Measurements from ENCODE around the gene RTN4.
"Not testable (repeated sequence)": the region's sequence is repeated elsewhere in the genome, so short reads cannot be mapped to it uniquely, and the experiment has no call there.

RTN4 gene

GRCh38 chr2:55011831-55012671 is 38.2 kb downstream of the RTN4 start:
- no peak for FAIRE-seq
- DNase-seq (ENCODE audit: insufficient read length, low spot score), result no peak

GRCh38 chr2:55010915-55011314 is 39.3 kb downstream of the RTN4 start:
- DNase-seq (ENCODE audit: insufficient read length, low spot score) (no peak), FAIRE-seq (no peak)

- DNase-seq (ENCODE audit: insufficient read length, low spot score) (peak; percentile 35), FAIRE-seq (peak; percentile 91)
Measured at GRCh38 chr2:55010149-55010591, 40.1 kb downstream of the RTN4 start.

DNA sequence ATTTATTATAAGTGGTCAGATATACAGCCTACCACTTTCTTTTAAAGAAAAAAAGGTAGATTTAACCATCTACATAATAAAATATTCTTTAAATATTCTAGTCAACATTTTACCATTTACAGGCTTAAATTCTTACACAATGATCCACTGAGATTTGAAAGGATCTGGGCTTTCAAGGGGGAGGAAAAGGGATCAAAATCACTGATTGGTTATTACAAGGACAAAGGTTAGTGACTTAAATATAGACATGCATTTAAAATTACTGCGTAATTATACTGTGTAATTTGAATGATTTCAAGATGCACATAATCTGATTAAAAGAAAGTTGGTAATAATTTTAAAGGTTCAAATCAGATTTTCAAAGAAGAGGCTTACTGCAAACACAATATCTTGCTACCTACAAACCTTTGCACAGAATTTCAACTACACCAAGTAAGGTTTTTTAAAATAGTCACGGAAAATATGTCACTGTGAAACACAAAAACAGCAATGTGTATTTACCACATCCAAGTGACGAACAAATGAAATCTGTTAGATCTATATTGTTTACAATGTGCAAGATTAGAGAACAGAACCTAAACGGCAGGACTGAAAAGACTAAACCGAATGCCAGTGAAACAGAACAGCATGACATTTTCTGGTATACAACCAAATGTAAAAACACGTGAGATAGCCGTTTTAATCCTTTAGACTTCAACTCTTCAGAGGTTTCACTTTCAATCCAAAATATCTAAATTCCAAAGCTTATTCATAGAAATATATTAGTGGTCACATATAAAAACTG is 40.8 kb downstream of the RTN4 start:
- FAIRE-seq (no peak), DNase-seq (ENCODE audit: insufficient read length, low spot score) (no peak)

DNA sequence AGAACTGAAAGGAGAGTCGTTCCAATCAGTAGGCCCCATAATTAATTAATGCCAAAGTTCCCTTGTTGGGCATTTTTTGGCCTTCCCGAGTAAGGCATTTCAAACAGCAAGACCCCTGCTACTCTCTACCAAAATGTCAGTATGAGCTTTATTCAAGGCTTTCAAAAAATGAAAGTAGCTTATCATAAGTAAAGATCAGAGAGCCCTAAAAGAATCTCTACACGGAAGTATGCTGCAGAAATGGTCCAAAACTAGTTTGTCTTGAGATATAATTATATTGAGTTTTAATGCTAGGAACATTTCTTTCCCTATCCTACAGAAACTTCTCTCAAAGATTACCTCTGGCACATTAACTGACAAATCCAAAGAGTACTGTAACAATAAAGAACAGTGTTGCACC is 43.9 kb downstream of the RTN4 start:
- FAIRE-seq (no peak), DNase-seq (ENCODE audit: insufficient read length, low spot score) (no peak)

DNA sequence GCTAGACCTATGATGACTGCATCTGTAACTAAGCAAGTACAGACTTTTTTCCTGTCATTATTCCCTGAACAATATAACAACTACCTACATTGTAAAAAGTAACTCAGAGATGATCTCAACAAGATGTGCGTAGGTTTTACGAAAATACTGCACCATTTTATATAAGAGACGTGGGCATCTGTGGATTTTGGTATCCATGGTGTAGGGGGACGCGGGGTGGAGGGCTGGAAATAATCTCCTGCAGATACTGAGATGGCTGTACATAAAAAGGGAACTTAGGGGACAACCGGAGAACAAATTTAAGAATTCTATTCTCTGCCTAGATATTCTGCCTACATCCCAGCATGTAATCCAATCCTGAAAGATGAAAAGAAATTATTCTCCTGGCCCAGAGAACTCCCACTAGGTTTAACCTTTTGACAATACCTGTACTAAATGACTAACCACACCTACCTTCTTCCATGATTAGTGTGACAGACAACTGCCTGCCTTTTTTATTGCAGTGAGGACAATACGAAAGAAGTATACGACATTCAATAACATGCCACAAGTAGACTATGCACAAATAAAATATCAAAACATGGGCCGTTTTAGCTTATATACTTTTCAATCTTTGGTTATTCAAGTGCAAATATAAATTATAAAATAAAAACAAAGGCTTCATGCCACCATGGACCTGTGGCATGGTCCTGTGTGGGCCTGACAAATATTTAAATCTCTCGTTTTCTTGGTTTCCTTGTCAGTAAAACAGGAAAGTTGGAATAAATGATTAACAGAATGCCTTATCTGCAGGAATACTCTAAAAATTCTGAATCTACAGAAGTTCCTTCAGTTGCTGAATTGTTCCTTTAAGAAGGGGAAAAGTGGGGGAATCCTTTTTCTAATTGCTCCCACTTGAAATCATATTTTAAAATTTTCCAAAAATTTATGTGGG is 46.3 kb downstream of the RTN4 start:
- DNase-seq (ENCODE audit: insufficient read length, low spot score), result no peak
- no peak for FAIRE-seq

DNA sequence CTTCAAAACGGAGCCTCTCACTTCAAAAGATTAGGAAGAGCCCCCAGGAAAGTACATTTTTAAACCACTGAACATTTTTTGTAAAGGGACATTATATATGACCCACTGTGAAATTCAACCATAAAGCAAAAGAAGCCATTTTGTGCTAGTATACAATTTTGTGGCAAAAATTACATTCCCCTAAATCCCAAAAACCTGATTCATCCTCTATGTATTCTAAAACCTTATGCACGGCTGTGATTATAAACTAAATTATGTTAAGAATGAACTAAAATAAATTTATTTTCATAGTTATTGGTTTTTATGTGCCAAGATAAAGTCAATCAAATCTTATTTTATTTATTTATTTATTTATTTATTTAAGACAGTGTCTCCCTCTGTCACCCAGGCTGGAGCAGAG is 48.5 kb downstream of the RTN4 start:
- FAIRE-seq (no peak), DNase-seq (ENCODE audit: insufficient read length, low spot score) (no peak)

GRCh38 chr2:55000341-55000740 is 49.9 kb downstream of the RTN4 start:
- DNase-seq (ENCODE audit: insufficient read length, low spot score) (no peak), FAIRE-seq (no peak)

- FAIRE-seq (no peak), DNase-seq (ENCODE audit: insufficient read length, low spot score) (no peak)
Measured at GRCh38 chr2:54999182-54999581, 51.1 kb downstream of the RTN4 start.

- no peak for DNase-seq (ENCODE audit: insufficient read length, low spot score)
- FAIRE-seq, result no peak
Measured at GRCh38 chr2:54997826-54998225, 52.4 kb downstream of the RTN4 start.

DNA sequence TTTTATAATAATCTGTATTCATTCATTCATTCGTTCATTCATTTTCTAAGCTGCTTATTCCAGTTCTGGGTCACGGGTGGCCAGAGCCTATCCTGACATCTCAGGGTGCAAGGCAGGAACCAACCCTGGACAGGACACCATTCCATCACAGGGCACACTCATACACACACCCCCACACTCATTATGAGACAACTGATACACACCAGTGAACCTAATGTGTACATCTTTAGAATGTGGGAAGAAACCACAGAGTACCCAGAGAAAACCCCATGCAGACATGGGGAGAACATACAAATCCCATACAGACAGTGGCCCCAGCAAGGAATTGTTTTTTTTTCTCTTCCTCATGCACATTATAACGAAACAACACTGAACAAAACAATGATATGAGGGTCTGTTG is 54.7 kb downstream of the RTN4 start:
- FAIRE-seq (no peak), DNase-seq (ENCODE audit: insufficient read length, low spot score) (no peak)

- FAIRE-seq; DNase-seq (ENCODE audit: insufficient read length, low spot score): not testable (repeated sequence)
Measured at GRCh38 chr2:54990694-54991093, 59.6 kb downstream of the RTN4 start.

GRCh38 chr2:54988612-54989011 is 61.6 kb downstream of the RTN4 start:
- DNase-seq (ENCODE audit: insufficient read length, low spot score) (no peak), FAIRE-seq (no peak)

- FAIRE-seq, result peak; percentile 14
- DNase-seq (ENCODE audit: insufficient read length, low spot score), result no peak
Measured at GRCh38 chr2:54986264-54986663, 64.0 kb downstream of the RTN4 start.

DNA sequence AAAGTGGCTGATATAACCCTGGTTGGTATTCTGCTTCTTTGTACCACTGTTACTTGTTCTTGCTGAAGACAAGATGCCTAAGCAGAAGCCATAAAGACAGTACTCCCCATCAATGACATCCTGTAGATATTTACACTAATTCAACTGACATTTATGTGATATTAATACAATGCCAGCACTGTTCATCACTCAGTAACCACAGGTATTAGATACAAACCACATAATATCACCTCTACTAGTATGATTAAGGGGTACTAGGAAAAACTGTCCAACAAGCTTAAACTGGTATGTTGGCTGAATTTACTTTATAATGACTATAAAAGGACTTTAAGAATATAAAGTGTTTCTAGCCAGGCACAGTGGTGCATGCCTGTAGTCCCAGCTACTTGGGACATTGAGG is 65.8 kb downstream of the RTN4 start:
- DNase-seq (ENCODE audit: insufficient read length, low spot score), result no peak

GRCh38 chr2:54983345-54984220 is 66.7 kb downstream of the RTN4 start:
- FAIRE-seq (no peak), DNase-seq (ENCODE audit: insufficient read length, low spot score) (no peak)

More for the DNA sequence above, 65.8 kb downstream of the RTN4 start:
- FAIRE-seq, result no peak

GRCh38 chr2:54981385-54981784 is 68.9 kb downstream of the RTN4 start:
- FAIRE-seq (no peak), DNase-seq (ENCODE audit: insufficient read length, low spot score) (no peak)

DNA sequence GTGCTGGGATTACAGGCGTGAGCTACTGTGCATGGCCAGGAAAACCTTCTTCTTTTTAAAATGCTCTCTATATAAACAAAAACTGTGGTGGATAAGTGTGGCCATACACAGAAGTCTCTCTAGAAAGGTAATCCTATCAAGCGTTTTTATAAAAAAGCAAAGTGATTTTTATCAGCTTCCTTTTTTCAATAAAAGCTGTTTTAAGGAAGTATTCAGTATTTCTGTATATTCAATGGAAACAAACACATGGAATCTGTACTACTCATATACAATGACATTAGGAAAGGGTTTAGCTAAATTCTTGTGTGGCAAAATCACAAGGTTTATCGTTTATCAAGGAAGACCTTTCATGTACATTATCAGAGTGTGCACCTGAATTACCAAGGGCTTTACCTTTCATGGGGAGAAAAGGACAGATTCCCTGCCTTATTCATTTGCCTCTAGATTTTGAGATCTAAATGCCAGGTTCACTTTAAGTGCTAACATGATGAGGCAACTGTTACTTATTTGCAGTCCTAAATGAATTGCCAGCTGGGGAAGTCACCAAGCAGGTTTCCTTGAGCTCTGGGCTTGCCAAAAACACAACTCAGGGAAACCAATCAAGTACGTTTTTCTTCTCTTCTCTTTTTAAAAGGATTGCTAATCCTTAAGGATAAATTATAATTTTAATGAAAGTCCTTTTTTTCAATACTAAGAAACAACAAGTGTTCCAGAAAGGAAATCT is 70.8 kb downstream of the RTN4 start:
- FAIRE-seq (peak; percentile 66), DNase-seq (ENCODE audit: insufficient read length, low spot score) (no peak)

- FAIRE-seq (peak; percentile 91), DNase-seq (ENCODE audit: insufficient read length, low spot score) (peak; percentile 24)
Measured at GRCh38 chr2:54977149-54977548, 73.1 kb downstream of the RTN4 start.

Data from GM19239 (cell line).